A549 (cell line): ENCODE results near the gene SLC17A6. TPM values are rescaled to one million over a fixed set of nuclear protein-coding genes. Genes with fewer than 3 reads are reported as not detected.
A peak's percentile ranks its signal among the peaks of the same experiment; 100 is the strongest.

Experiments used
- ATAC-seq, 2 experiments: fragments of 200-7000 bp in 1 of 2; fragments of >200 bp in 1 of 2; cut with Nextera tagmentation in 1 of 2; cut with Tn5 transposase in 1 of 2; 3 replicates each; pipeline versions ENCODE4 v1.8.0 to v1.9.1; 2018 to 2020; ENCODE audit warnings: mild to moderate bottlenecking in 1 of 2, moderate library complexity in 1 of 2
- CTCF ChIA-PET: fragments of 300-600 bp; sonication (Branson Sonifier 250); formaldehyde crosslinking; extraction: SDS; loops from one replicate; lab custom pipeline; 2021; ENCODE audit warnings: antibody characterized with exemption, inconsistent platforms; lab: Yijun Ruan, JAX
- POLR2A ChIA-PET: fragments of 350-600 bp; formaldehyde crosslinking; extraction: SDS; loops from one replicate; lab custom pipeline; 2021; ENCODE audit warnings: antibody characterized with exemption, inconsistent platforms; lab: Yijun Ruan, JAX
- DNase-seq, 2 experiments: peaks; one replicate each; pipeline versions ENCODE4 v3.0.0 to v3.0.0-alpha.2; 2011 to 2016; ENCODE audit warnings: low read depth in 1 of 2, low spot score in 1 of 2
- FAIRE-seq: peaks from 2 replicates; lab custom pipeline; 2011; peaks lifted over from hg19 to GRCh38; lab: Jason Lieb, UNC
- H3K27ac ChIP-seq, 2 experiments: fragments of >200 bp; sonication (Bioruptor Twin); formaldehyde crosslinking; 3 replicates each; pipeline ENCODE4 v1.5.1; 2016 to 2017
- H3K4me1 ChIP-seq: fragments of >200 bp; sonication (Bioruptor Twin); formaldehyde crosslinking; 3 replicates; pipeline ENCODE4 v1.6.1; 2016
- H3K4me2 ChIP-seq: fragments of >200 bp; sonication (Bioruptor Twin); formaldehyde crosslinking; 3 replicates; pipeline ENCODE4 v1.6.1; 2016
- H3K4me3 ChIP-seq: fragments of >200 bp; sonication (Bioruptor Twin); formaldehyde crosslinking; 3 replicates; pipeline ENCODE4 v1.5.1; 2016
- H3K9me3 ChIP-seq: fragments of >200 bp; sonication (Bioruptor Twin); formaldehyde crosslinking; 3 replicates; pipeline ENCODE4 v1.6.1; 2016
- CTCF ChIP-seq: fragments of >200 bp; sonication (Bioruptor Twin); formaldehyde crosslinking; IDR thresholded peaks from 3 replicates; pipeline ENCODE4 v1.5.1; 2016
- EHMT2 ChIP-seq: fragments of 200-600 bp; sonication (generic); IDR thresholded peaks from 2 replicates; pipeline ENCODE4 v1.6.1; 2016; ENCODE audit warnings: antibody characterized with exemption, low read depth, mild to moderate bottlenecking, moderate library complexity
- HEYL ChIP-seq: fragments of 250-450 bp; sonication (Bioruptor Pico); IDR thresholded peaks from 2 replicates; pipeline ENCODE4 v1.8.0; 2021; ENCODE audit warnings: mild to moderate bottlenecking, moderate library complexity
- HOXA7 ChIP-seq: fragments of 250-450 bp; sonication (Bioruptor Pico); IDR thresholded peaks from 2 replicates; pipeline ENCODE4 v1.5.0; 2020; ENCODE audit warnings: mild to moderate bottlenecking, moderate library complexity
- HOXB5 ChIP-seq: fragments of 250-450 bp; sonication (Bioruptor Pico); IDR thresholded peaks from 2 replicates; pipeline ENCODE4 v1.5.0; 2020; ENCODE audit warnings: mild to moderate bottlenecking, moderate library complexity
- JUNB ChIP-seq: fragments of >200 bp; sonication (Bioruptor Twin); formaldehyde crosslinking; IDR thresholded peaks from 2 replicates; pipeline ENCODE4 v1.6.1; 2016
- MAX ChIP-seq: IDR thresholded peaks from 2 replicates; pipeline ENCODE4 v1.6.1; 2012
- RAD21 ChIP-seq, 2 experiments: fragments of >200 bp in 1 of 2; sonication (Bioruptor Twin) in 1 of 2; formaldehyde crosslinking in 1 of 2; IDR thresholded peaks in 1 of 2; conservative IDR thresholded peaks in 1 of 2; 2 replicates in 1 of 2; 3 replicates in 1 of 2; pipeline ENCODE4 v1.6.1; 2012 to 2018; ENCODE audit warnings: inconsistent platforms in 1 of 2
- RARB ChIP-seq: fragments of 250-450 bp; sonication (Bioruptor Pico); IDR thresholded peaks from 2 replicates; pipeline ENCODE4 v1.8.0; 2021; ENCODE audit warnings: mild to moderate bottlenecking, moderate library complexity
- REST ChIP-seq: fragments of 200-600 bp; sonication (generic); IDR thresholded peaks from 2 replicates; pipeline ENCODE4 v1.6.1; 2016; ENCODE audit warnings: antibody characterized with exemption, mild to moderate bottlenecking, moderate library complexity
- RFX5 ChIP-seq: fragments of 450-650 bp; IDR thresholded peaks from 2 replicates; pipeline ENCODE4 v1.7.1; 2014; ENCODE audit warnings: antibody characterized with exemption, mild to moderate bottlenecking, moderate library complexity
- SMC3 ChIP-seq: fragments of >200 bp; sonication (Bioruptor Twin); formaldehyde crosslinking; IDR thresholded peaks from 3 replicates; pipeline ENCODE4 v1.6.1; 2018; ENCODE audit warnings: inconsistent platforms
- TP53 ChIP-seq: fragments of 250-450 bp; sonication (Bioruptor Pico); IDR thresholded peaks from 2 replicates; pipeline ENCODE4 v1.5.0; 2021; ENCODE audit warnings: mild to moderate bottlenecking, moderate library complexity
- USF2 ChIP-seq: fragments of 450-650 bp; IDR thresholded peaks from 2 replicates; pipeline ENCODE4 v1.6.1; 2014; ENCODE audit warnings: antibody characterized with exemption
- ZSCAN20 ChIP-seq: fragments of 250-450 bp; sonication (Bioruptor Pico); IDR thresholded peaks from 2 replicates; pipeline ENCODE4 v1.8.0; 2022; ENCODE audit warnings: mild to moderate bottlenecking, moderate library complexity
- WGBS: methylation state at CpG from one replicate; pipeline ENCODE4 v1.1.6; 2017; ENCODE audit errors: missing lambda C conversion rate; 5-methylcytosine and 5-hydroxymethylcytosine counted together
- polyA minus RNA-seq: library from RNA; depleted of rRNA, polyadenylated mRNA; stranded (reverse); fragments of >200 nt; gene quantifications from 2 replicates; pipeline ENCODE4 v1.2.3, GENCODE V29; 2011; rRNA and poly(A)+ RNA removed
- polyA plus RNA-seq, 4 experiments: library from polyadenylated mRNA; depleted of rRNA in 3 of 4; stranded (reverse); fragments of >200 nt; fragmentation: RNase III in 1 of 4; extraction: RNeasy Plus Mini Kit Qiagen cat#74134 plus additional on column Dnase treatment in 1 of 4; gene quantifications; 2 replicates in 3 of 4; 3 replicates in 1 of 4; pipeline ENCODE4 v1.2.3, GENCODE V29; 2011 to 2017

The SLC17A6 gene
- polyA plus RNA-seq (2011; rRNA removed) (not detected in 2 replicates), polyA plus RNA-seq (2017; fragmentation: RNase III; extraction: RNeasy Plus Mini Kit Qiagen cat#74134 plus additional on column Dnase treatment) (not detected in 3 replicates), polyA minus RNA-seq (not detected in 2 replicates)
- polyA plus RNA-seq (2012; cell fraction: cytosol; rRNA removed) = not detected in 2 replicates
- not detected in 2 replicates for polyA plus RNA-seq (2012; cell fraction: nucleus; rRNA removed)

GRCh38 chr11:22337596-22338485 lies at the start of gene SLC17A6:
Gene SLC17A6 (plus strand): TSS chr11:22338381. CDS start chr11:22338534, 153 bp downstream.
- DNase-seq = peak in 1 of 2 experiments; percentile 5

GRCh38 chr11:22302368-22302767 lies 35.8 kb upstream of the SLC17A6 start:
- ATAC-seq = no peak
- no peak for TF ChIP-seq USF2
- TF ChIP-seq RARB (CRISPR knock-in tag) = no peak
- no peak for TF ChIP-seq HOXB5 (CRISPR knock-in tag)
- no peak for TF ChIP-seq MAX
- TF ChIP-seq RFX5 = no peak

More at GRCh38 chr11:22337596-22338485, at the start of gene SLC17A6:
- Histone ChIP-seq H3K9me3 (no peaks in the 10 kb centered on the region), H3K4me1 (no peaks in the 10 kb centered on the region), H3K4me3 (no peak within 1 kb of the TSS), H3K27ac (no peak within 1 kb of the TSS), H3K4me2 (no peak within 1 kb of the TSS)
- FAIRE-seq (no peak), ATAC-seq (peak in 1 of 2 experiments; percentile 63; a peak in 2 of 6 replicates)
- ChIA-PET CTCF (interaction anchor here (1.3 kb wide), 1 partner anchor 450 kb away, joined by 4 read pairs; no protein-coding TSS in a partner anchor), POLR2A (no interaction called here)
- WGBS = 21% methylated on average over 28 of the region's 28 CpGs
- peak; percentile 79 for TF ChIP-seq EHMT2
- TF ChIP-seq ZSCAN20 (CRISPR knock-in tag) = no peak
- TF ChIP-seq REST = peak; percentile 93

GRCh38 chr11:22304337-22304961 lies 33.7 kb upstream of the SLC17A6 start:
- ATAC-seq (peak; percentile 34 to 68; a peak in 4 of 6 replicates), DNase-seq (peak; percentile 21 to 52), FAIRE-seq (peak; percentile 88)
- H3K4me3 ChIP-seq = no peak overlapping the region
- H3K9me3 ChIP-seq = no peaks in the 10 kb centered on the region
- WGBS = 15% methylated on average over 5 of the region's 5 CpGs
- H3K27ac ChIP-seq = no peak overlapping the region
- ChIA-PET POLR2A (no interaction called here), CTCF (interaction anchor here (0.8 to 2.8 kb wide), 19 partner anchors 9 to 1661 kb away, joined by 3 to 41 read pairs (median 4); partner anchors contain the start of gene ANO5)
- TF ChIP-seq RAD21 (conservative IDR thresholded peaks at IDR 0.05 in 1 of 2, IDR thresholded peaks at IDR 0.05 in 1 of 2) = peak; percentile 66 to 71
- TF ChIP-seq HEYL (CRISPR knock-in tag) = no peak
- TF ChIP-seq RFX5 = no peak
- TF ChIP-seq TP53 (CRISPR knock-in tag) = no peak
- no peak for TF ChIP-seq JUNB
- TF ChIP-seq SMC3 = peak; percentile 71
- TF ChIP-seq HOXA7 (CRISPR knock-in tag) = no peak
- peak; percentile 69 for TF ChIP-seq CTCF
- H3K4me1 ChIP-seq = no peaks in the 10 kb centered on the region
- no peak overlapping the region for H3K4me2 ChIP-seq

More at GRCh38 chr11:22302368-22302767, 35.8 kb upstream of the SLC17A6 start:
- H3K9me3 ChIP-seq = no peaks in the 10 kb centered on the region
- ChIA-PET CTCF (no interaction called here), POLR2A (no interaction called here)
- DNase-seq (no peak), FAIRE-seq (no peak)
- no peak overlapping the region for H3K4me3 ChIP-seq
- no peaks in the 10 kb centered on the region for H3K4me1 ChIP-seq
- no peak overlapping the region for H3K27ac ChIP-seq
- H3K4me2 ChIP-seq = no peak overlapping the region
